ENCODE results near the gene SLC4A1AP. TPM values are rescaled to one million over a fixed set of nuclear protein-coding genes. Genes with fewer than 3 reads are reported as not detected.
A peak's percentile ranks its signal among the peaks of the same experiment; 100 is the strongest.

Gene SLC4A1AP
- total and polyA plus RNA-seq, 2 of the 13 experiments (the other 11 are each of a cell fraction or from before 2014, with no cell fraction given), result 15.3 to 44.6 TPM

GRCh38 chr2:27737676-27738348, 74.1 kb downstream of the SLC4A1AP start (continued):
- TF ChIP-seq ZBTB37 (CRISPR knock-in tag; IDR thresholded peaks at IDR 0.05) (0 out of 2 replicates have a peak, but pooled peaks have one; percentile 13), FOXJ3 (CRISPR knock-in tag; IDR thresholded peaks at IDR 0.05; ENCODE audit: borderline replicate concordance) (peak; percentile 74; the same call in 1 of the 2 replicates), NCOA1 (CRISPR knock-in tag; IDR thresholded peaks at IDR 0.05) (no peak), MXD4 (CRISPR knock-in tag; IDR thresholded peaks at IDR 0.05) (0 out of 2 replicates have a peak, but pooled peaks have one; percentile 12), ONECUT2 (CRISPR knock-in tag; IDR thresholded peaks at IDR 0.05) (no peak), ZSCAN5A (CRISPR knock-in tag; IDR thresholded peaks at IDR 0.05; ENCODE audit: borderline replicate concordance) (no peak), ZBED4 (CRISPR knock-in tag; IDR thresholded peaks at IDR 0.05; ENCODE audit: borderline replicate concordance) (0 out of 2 replicates have a peak, but pooled peaks have one; percentile 43), ZNF558 (CRISPR knock-in tag; IDR thresholded peaks at IDR 0.05; ENCODE audit: borderline replicate concordance) (no peak), MNT (IDR thresholded peaks at IDR 0.05) (no peak), FUBP1 (CRISPR knock-in tag; IDR thresholded peaks at IDR 0.05; ENCODE audit: borderline replicate concordance) (no peak), ZNF841 (CRISPR knock-in tag; IDR thresholded peaks at IDR 0.05; ENCODE audit: borderline replicate concordance) (0 out of 2 replicates have a peak, but pooled peaks have one; percentile 17), ZNF704 (CRISPR knock-in tag; IDR thresholded peaks at IDR 0.05; ENCODE audit: borderline replicate concordance) (no peak), RBAK (CRISPR knock-in tag; IDR thresholded peaks at IDR 0.05) (no peak), BCL6 (CRISPR knock-in tag; IDR thresholded peaks at IDR 0.05) (peak; percentile 52), IKZF5 (CRISPR knock-in tag; IDR thresholded peaks at IDR 0.05) (peak; percentile 51; the same call in 1 of the 2 replicates)

Data from HepG2 (cell line).